GM12872 (cell line): ENCODE data around the gene ZNF146.

Experiments used
- TF ChIP-seq, protein P1 (sequence below): IDR thresholded peaks from 3 replicates; pipeline ENCODE4 v1.5.1; 2011; ENCODE audit warnings: low read depth, mild to moderate bottlenecking, low read length, moderate library complexity; ENCODE audit not compliant: insufficient read depth

ZNF146 gene

DNA sequence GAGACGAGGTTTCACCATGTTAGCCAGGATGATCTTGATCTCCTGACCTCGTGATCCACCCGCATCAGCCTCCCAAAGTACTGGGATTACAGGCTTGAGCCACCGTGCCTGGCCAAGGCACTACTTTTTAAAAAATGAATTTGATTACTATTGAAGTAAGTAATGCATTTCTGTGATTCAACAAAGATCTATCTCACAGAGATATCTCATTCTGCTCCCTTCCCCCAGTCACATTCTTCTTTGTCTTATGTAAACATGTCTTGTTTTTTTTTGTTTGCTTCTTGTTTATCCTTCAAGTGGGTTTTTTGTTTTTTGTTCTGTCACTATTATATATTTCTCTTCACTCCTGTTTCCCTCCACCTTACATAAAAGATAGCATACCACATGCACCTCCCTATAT lies 6.6 kb downstream of the ZNF146 start:
- TF ChIP-seq, protein P1, sequence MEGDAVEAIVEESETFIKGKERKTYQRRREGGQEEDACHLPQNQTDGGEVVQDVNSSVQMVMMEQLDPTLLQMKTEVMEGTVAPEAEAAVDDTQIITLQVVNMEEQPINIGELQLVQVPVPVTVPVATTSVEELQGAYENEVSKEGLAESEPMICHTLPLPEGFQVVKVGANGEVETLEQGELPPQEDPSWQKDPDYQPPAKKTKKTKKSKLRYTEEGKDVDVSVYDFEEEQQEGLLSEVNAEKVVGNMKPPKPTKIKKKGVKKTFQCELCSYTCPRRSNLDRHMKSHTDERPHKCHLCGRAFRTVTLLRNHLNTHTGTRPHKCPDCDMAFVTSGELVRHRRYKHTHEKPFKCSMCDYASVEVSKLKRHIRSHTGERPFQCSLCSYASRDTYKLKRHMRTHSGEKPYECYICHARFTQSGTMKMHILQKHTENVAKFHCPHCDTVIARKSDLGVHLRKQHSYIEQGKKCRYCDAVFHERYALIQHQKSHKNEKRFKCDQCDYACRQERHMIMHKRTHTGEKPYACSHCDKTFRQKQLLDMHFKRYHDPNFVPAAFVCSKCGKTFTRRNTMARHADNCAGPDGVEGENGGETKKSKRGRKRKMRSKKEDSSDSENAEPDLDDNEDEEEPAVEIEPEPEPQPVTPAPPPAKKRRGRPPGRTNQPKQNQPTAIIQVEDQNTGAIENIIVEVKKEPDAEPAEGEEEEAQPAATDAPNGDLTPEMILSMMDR: no peak

DNA sequence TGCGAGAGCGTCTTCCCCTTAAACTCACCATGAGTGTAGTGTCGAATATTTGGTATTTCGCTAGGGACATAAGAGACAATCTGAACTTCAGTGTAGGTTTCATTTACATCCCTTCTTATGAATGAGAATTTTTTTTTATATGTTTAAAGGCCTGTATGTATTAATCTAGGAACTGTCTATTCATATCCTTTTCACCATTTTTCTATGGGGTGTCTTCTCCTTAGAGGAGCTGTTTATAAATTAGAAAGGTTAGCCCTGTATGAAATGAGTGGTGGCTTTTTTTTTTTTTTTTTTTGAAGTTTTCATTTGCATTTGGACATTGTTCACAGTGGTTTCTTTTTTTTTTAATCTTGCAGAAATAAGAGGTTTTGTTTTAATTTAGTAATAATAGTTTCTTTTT lies 7.6 kb downstream of the ZNF146 start:
- TF ChIP-seq, protein P1: no peak

DNA sequence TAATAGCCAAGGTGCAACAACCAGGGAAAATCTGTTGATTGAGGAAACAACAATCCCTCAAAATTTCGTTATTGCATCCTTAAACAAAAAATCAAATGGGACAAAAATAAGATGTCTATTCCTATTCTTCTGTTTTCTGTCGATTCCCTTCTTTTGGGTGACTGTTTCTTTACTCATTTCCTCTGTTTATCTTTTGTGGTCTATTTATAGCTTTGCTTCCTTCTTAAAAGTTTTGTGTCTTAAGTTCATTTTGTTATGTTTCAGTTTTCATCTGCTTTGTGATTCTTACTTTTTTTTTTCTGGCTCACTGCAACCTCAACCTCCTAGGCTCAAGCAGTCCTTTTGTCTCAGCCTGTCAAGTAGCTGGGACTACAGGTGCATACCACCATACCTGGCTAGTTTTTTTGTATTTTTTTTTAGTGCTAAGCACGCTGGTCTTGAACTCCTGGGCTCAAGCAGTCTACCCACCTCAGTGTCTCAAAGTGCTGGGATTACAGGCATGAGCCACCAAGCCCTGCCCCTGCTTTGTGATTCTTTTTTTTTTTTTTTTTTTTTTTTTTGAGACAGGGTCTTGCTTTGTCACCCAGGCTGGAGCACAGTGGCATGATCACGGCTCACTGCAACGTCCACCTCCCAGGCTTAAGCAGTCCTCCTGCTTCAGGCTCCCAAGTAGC lies 10.4 kb downstream of the ZNF146 start:
- TF ChIP-seq, protein P1: no peak

DNA sequence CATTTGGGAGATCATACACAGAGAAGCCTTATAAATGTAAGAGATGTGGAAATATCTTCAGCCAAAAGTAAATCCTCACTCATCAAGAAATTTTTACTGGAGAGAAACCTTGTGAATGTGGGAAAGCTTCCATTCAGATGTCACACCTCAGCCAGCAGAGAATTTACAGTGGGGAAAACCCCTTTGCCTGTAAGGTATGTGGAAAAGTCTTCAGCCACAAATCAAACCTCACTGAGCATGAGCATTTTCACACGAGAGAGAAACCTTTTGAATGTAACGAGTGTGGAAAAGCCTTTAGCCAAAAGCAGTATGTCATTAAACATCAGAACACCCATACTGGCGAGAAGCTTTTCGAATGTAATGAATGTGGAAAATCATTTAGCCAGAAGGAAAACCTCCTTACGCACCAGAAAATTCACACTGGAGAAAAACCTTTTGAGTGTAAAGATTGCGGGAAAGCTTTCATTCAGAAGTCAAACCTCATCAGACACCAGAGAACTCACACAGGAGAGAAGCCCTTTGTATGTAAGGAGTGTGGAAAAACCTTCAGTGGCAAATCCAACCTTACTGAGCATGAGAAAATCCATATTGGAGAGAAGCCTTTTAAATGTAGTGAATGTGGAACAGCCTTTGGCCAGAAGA lies 21.5 kb downstream of the ZNF146 start:
- TF ChIP-seq, protein P1: no peak

DNA sequence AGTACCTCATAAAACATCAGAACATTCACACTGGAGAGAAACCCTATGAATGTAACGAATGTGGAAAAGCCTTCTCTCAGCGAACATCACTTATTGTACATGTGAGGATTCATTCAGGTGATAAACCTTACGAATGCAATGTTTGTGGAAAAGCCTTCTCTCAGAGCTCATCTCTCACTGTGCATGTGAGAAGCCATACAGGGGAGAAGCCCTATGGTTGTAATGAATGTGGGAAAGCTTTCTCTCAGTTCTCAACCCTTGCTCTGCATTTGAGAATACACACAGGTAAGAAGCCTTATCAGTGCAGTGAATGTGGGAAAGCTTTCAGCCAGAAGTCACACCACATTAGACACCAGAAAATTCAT lies 22.0 kb downstream of the ZNF146 start:
- TF ChIP-seq, protein P1: no peak

DNA sequence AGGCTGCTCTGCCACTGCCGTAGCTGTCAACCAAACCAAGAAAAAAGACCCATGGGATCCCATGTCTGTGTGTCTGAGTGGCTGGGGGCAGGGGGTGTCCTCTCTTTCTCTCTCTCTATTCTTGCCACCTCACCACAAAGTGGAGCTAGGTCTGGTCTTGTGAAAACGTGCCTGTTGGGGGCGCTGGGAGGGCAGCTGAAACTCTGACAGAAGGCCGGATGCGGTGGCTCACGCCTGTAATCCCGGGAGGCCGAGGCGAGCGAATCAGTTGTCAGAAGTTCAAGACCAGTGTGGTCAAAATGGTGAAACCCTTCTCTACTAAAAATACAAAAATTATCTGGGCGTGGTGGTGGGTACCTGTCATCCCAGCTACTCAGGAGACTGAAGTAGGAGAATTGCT lies 29.2 kb downstream of the ZNF146 start:
- TF ChIP-seq, protein P1: no peak

DNA sequence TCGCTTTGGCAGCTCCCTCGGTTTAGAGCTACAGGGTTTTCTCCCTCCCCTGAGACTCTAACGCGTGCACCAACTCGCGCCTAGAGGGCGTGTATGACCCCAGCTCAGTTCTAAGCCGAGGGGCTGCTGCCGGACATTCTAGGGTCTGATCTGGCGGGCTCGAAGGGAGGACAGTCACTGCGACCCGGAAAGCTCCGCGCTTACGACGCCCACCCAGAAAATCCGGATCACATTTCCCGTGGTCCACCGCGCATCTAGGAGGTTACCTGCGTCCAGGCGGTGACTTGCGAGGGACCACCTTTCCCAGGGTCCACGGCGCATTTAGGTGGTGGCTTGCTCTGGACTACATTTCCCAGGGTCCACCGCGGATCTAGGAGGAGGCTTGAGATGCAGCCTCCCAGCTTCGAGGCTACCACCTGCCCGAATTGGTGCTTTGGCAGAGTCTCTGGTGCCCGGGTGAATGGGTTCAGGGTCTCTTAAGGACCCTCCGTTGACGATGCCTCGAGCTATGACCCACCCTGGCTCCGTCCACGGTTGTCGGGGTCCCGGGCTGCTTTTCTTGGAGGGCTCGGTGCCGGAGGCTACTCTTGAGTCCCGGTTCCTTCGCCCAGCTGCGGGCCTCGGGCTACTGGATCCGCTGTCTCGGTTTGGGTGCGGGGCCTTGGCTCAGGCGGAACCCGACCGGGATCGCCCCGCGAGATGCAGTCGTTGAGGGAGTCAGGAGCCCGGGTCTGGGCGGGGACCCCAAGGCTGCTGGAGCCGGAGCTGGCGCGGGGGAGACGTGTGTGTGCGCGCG lies 30.5 kb downstream of the ZNF146 start:
- TF ChIP-seq, protein P1: no peak
